SK-N-SH treated with all-trans-retinoic acid at 6 μM for 48 hours (cell line): ENCODE measurements around the gene HRCT1.

Experiments
- CREB5 ChIP-seq: fragments of 250-450 bp; sonication (Bioruptor Pico); IDR thresholded peaks from 2 replicates; pipeline ENCODE4 v1.5.1; 2020; ENCODE audit warnings: low read depth, mild to moderate bottlenecking, moderate library complexity
- PATZ1 ChIP-seq: fragments of 250-450 bp; sonication (Bioruptor Pico); IDR thresholded peaks from 2 replicates; pipeline ENCODE4 v1.8.0; 2020; ENCODE audit warnings: mild to moderate bottlenecking, moderate library complexity, borderline replicate concordance
- PPARA ChIP-seq: fragments of 250-450 bp; sonication (Bioruptor Pico); IDR thresholded peaks from 2 replicates; pipeline ENCODE4 v1.5.0; 2020; ENCODE audit warnings: mild to moderate bottlenecking, borderline replicate concordance
- ZFP30 ChIP-seq: fragments of 450-650 bp; formaldehyde crosslinking; IDR thresholded peaks from 2 replicates; pipeline ENCODE4 v1.5.0; 2022; ENCODE audit warnings: mild to moderate bottlenecking, moderate library complexity
- ZNF8 ChIP-seq: fragments of 450-650 bp; formaldehyde crosslinking; IDR thresholded peaks from 2 replicates; pipeline ENCODE4 v1.5.0; 2020; ENCODE audit warnings: mild to moderate bottlenecking, moderate library complexity
- TF ChIP-seq, protein P1 (sequence below): fragments of 250-450 bp; sonication (Bioruptor Pico); IDR thresholded peaks from 2 replicates; pipeline ENCODE4 v1.5.1; 2021; ENCODE audit warnings: mild to moderate bottlenecking, moderate library complexity

DNA sequence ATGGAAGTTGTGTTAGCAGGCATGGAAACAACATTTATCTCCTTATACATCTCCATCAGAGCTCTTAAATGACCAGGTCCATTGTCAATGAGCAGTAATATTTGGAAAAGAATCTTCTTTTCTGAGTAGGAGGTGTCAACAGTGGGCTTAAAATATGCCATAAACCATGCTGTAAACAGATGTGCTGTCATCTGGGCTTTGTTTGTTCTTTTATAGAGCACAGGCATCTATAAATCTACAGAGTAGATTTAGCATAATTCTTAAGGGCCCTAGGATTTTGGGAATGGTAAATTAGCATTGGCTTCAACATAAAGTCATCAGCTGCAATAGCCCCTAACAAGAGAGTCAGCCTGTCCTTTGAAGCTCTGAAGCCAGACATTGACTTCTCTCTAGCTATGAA lies 7.7 kb upstream of the HRCT1 start:
- TF ChIP-seq ZFP30 (CRISPR knock-in tag) (no peak), ZNF8 (CRISPR knock-in tag) (no peak), PATZ1 (no peak), PPARA (CRISPR knock-in tag) (no peak), CREB5 (CRISPR knock-in tag) (no peak)
- TF ChIP-seq, protein P1, sequence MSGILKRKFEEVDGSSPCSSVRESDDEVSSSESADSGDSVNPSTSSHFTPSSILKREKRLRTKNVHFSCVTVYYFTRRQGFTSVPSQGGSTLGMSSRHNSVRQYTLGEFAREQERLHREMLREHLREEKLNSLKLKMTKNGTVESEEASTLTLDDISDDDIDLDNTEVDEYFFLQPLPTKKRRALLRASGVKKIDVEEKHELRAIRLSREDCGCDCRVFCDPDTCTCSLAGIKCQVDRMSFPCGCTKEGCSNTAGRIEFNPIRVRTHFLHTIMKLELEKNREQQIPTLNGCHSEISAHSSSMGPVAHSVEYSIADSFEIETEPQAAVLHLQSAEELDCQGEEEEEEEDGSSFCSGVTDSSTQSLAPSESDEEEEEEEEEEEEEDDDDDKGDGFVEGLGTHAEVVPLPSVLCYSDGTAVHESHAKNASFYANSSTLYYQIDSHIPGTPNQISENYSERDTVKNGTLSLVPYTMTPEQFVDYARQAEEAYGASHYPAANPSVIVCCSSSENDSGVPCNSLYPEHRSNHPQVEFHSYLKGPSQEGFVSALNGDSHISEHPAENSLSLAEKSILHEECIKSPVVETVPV (CRISPR knock-in tag), result no peak
